Measurements from ENCODE around the gene RNF40.

Gene RNF40

GRCh38 chr16:30766933-30767284 lies 4.8 kb downstream of the RNF40 start:
- Histone ChIP-seq H3K36me3 (replicated peaks) (peaks cover 74% of the 10 kb centered on the region), H3K27me3 (replicated peaks) (no peaks in the 10 kb centered on the region), H3K4me3 (ENCODE audit: low read depth, low read length) (no peak overlapping the region), H3K27ac (no peak overlapping the region)
- in situ Hi-C loops (cut with HindIII; ENCODE audit: low pct_ligation_motif_present, low sequenced_read_pairs), result no loop called here
- TF ChIP-seq CTCF (IDR thresholded peaks at IDR 0.05; ENCODE audit: low read depth, low read length, missing control alignments), result no peak
- no peak for DNase-seq

GRCh38 chr16:30767767-30768465 lies 5.8 kb downstream of the RNF40 start:
- in situ Hi-C loops (cut with HindIII; ENCODE audit: low pct_ligation_motif_present, low sequenced_read_pairs), result no loop called here
- no peak for DNase-seq
- H3K27me3 ChIP-seq (replicated peaks), result no peaks in the 10 kb centered on the region

GRCh38 chr16:30768583-30769181 lies 6.6 kb downstream of the RNF40 start:
- no peak overlapping the region for H3K4me3 ChIP-seq (ENCODE audit: low read depth, low read length)
- no peak for TF ChIP-seq CTCF (IDR thresholded peaks at IDR 0.05; ENCODE audit: low read depth, low read length, missing control alignments)
- DNase-seq, result no peak
- H3K27me3 ChIP-seq (replicated peaks), result no peaks in the 10 kb centered on the region
- in situ Hi-C loops (cut with HindIII; ENCODE audit: low pct_ligation_motif_present, low sequenced_read_pairs), result no loop called here
- H3K27ac ChIP-seq, result no peak overlapping the region
- peaks cover 92% of the 10 kb centered on the region for H3K36me3 ChIP-seq (replicated peaks)

More at GRCh38 chr16:30767767-30768465, 5.8 kb downstream of the RNF40 start:
- no peak overlapping the region for H3K27ac ChIP-seq
- no peak for TF ChIP-seq CTCF (IDR thresholded peaks at IDR 0.05; ENCODE audit: low read depth, low read length, missing control alignments)
- no peak overlapping the region for H3K4me3 ChIP-seq (ENCODE audit: low read depth, low read length)
- H3K36me3 ChIP-seq (replicated peaks), result peaks cover 85% of the 10 kb centered on the region

- Histone ChIP-seq H3K27ac (no peak overlapping the region), H3K27me3 (replicated peaks) (no peaks in the 10 kb centered on the region), H3K4me3 (ENCODE audit: low read depth, low read length) (no peak overlapping the region), H3K36me3 (replicated peaks) (peaks cover 92% of the 10 kb centered on the region)
- DNase-seq, result no peak
- TF ChIP-seq CTCF (IDR thresholded peaks at IDR 0.05; ENCODE audit: low read depth, low read length, missing control alignments), result no peak
- in situ Hi-C loops (cut with HindIII; ENCODE audit: low pct_ligation_motif_present, low sequenced_read_pairs), result no loop called here
Observed at GRCh38 chr16:30769379-30770089, 7.4 kb downstream of the RNF40 start.

- H3K27me3 ChIP-seq (replicated peaks), result no peaks in the 10 kb centered on the region
- TF ChIP-seq CTCF (IDR thresholded peaks at IDR 0.05; ENCODE audit: low read depth, low read length, missing control alignments), result no peak
- in situ Hi-C loops (cut with HindIII; ENCODE audit: low pct_ligation_motif_present, low sequenced_read_pairs), result no loop called here
- H3K27ac ChIP-seq, result no peak overlapping the region
- H3K36me3 ChIP-seq (replicated peaks), result peaks cover 74% of the 10 kb centered on the region
- H3K4me3 ChIP-seq (ENCODE audit: low read depth, low read length), result no peak overlapping the region
- no peak for DNase-seq
Observed at GRCh38 chr16:30771726-30772125, 9.6 kb downstream of the RNF40 start.
